GM12892 (cell line): ENCODE data around the gene PSTPIP1.

ENCODE experiments used
- POLR2A ChIP-seq: IDR thresholded peaks from 2 replicates; pipeline ENCODE4 v1.6.1; 2011; ENCODE audit warnings: low read depth, low read length, control low read depth
- TAF1 ChIP-seq: IDR thresholded peaks from 2 replicates; pipeline ENCODE4 v1.6.1; 2011; ENCODE audit warnings: low read depth, mild to moderate bottlenecking, control low read depth, low read length, borderline replicate concordance

- TF ChIP-seq POLR2A (no peak), TAF1 (no peak)
Observed at GRCh38 chr15:76968306-76968705, 26.6 kb upstream of the PSTPIP1 start.
